ENCODE results near the gene GAPVD1. TPM values are rescaled to one million over a fixed set of nuclear protein-coding genes. Genes with fewer than 3 reads are reported as not detected.

The GAPVD1 gene
- total and polyA plus RNA-seq, 4 donors: 10.6 to 138 (median 35.2) TPM

DNA sequence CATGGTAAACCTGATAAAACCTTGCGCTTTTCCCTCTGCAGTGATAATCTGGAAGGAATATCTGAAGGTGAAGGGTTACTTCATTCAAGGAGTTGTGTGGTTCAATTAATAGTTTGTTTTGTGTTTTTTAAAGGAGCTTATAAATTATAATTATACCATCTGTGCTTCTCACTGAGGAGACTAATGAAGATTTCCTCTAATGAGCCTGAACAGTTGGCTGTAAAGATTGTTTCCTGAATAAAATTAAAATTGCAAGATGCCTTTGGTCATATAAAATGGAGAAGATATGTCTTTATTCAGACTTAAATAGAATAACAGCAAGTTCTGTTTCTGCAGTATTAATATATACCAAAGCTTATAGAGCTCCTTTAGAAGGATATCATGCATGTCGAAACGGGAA is 59.9 kb downstream of the GAPVD1 start:
- no peak overlapping the region for H3K9ac ChIP-seq (ENCODE audit: insufficient read depth in 1 of 2, low read length in 2 of 2)
- peaks cover 3 to 32% (median 21%) of the 10 kb centered on the region in 4 donors for H3K36me3 ChIP-seq (ENCODE audit: control insufficient read depth in 4 of 4, insufficient read depth in 4 of 4, low read length in 4 of 4)
- no peak overlapping the region for H3K4me3 ChIP-seq
- TF ChIP-seq, protein P1, sequence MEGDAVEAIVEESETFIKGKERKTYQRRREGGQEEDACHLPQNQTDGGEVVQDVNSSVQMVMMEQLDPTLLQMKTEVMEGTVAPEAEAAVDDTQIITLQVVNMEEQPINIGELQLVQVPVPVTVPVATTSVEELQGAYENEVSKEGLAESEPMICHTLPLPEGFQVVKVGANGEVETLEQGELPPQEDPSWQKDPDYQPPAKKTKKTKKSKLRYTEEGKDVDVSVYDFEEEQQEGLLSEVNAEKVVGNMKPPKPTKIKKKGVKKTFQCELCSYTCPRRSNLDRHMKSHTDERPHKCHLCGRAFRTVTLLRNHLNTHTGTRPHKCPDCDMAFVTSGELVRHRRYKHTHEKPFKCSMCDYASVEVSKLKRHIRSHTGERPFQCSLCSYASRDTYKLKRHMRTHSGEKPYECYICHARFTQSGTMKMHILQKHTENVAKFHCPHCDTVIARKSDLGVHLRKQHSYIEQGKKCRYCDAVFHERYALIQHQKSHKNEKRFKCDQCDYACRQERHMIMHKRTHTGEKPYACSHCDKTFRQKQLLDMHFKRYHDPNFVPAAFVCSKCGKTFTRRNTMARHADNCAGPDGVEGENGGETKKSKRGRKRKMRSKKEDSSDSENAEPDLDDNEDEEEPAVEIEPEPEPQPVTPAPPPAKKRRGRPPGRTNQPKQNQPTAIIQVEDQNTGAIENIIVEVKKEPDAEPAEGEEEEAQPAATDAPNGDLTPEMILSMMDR (IDR thresholded peaks at IDR 0.05; ENCODE audit: control extremely low read depth, extremely low read depth): no peak
- no peak overlapping the region for H3K27ac ChIP-seq (ENCODE audit: low read depth in 1 of 2, low read length in 1 of 2)
- ATAC-seq (ENCODE audit: insufficient read depth, low FRiP score) (no peak), DNase-seq (no peak)
- no peaks in the 10 kb centered on the region for H3K4me1 ChIP-seq (ENCODE audit: control insufficient read depth in 5 of 5, insufficient read depth in 5 of 5, low read length in 5 of 5)
- no peaks in the 10 kb centered on the region for H3K27me3 ChIP-seq (ENCODE audit: control insufficient read depth in 3 of 3, insufficient read depth in 3 of 3, low read length in 2 of 3)
- WGBS, 2 donors: 85 to 99% methylated on average over 3 of the region's 3 CpGs
- H3K9me3 ChIP-seq (ENCODE audit: control insufficient read depth in 4 of 4, insufficient read depth in 3 of 4, low read length in 3 of 4): peaks cover 0 to 3% (median 1%) of the 10 kb centered on the region in 4 donors

DNA sequence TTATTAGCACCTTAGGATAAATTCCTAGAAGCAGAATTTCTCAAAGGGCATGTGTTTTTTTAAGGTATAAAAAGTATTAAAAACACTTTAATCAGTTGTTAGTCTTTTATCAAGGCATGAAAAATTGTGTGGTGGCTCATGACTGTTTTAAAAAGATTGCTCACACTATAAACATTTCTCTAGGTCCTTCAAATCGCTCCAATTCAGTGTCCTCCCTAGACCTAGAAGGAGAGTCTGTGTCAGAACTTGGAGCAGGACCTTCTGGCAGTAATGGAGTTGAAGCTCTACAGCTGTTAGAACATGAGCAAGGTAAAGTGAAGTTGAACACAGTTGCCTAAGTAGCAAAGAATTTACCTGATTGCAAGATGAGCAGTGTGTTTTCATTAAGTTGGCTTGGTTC is 62.0 kb downstream of the GAPVD1 start:
- peaks cover 2 to 36% (median 12%) of the 10 kb centered on the region in 4 donors for H3K36me3 ChIP-seq (ENCODE audit: control insufficient read depth in 4 of 4, insufficient read depth in 4 of 4, low read length in 4 of 4)
- H3K4me3 ChIP-seq: no peak overlapping the region
- DNase-seq (no peak), ATAC-seq (ENCODE audit: insufficient read depth, low FRiP score) (no peak)
- TF ChIP-seq, protein P1 (IDR thresholded peaks at IDR 0.05; ENCODE audit: control extremely low read depth, extremely low read depth): no peak
- no peaks in the 10 kb centered on the region for H3K27me3 ChIP-seq (ENCODE audit: control insufficient read depth in 3 of 3, insufficient read depth in 3 of 3, low read length in 2 of 3)
- H3K9ac ChIP-seq (ENCODE audit: insufficient read depth in 1 of 2, low read length in 2 of 2): no peak overlapping the region
- H3K4me1 ChIP-seq (ENCODE audit: control insufficient read depth in 5 of 5, insufficient read depth in 5 of 5, low read length in 5 of 5): no peaks in the 10 kb centered on the region
- no peaks in the 10 kb centered on the region for H3K9me3 ChIP-seq (ENCODE audit: control insufficient read depth in 4 of 4, insufficient read depth in 3 of 4, low read length in 3 of 4)
- WGBS, 2 donors: 94 to 97% methylated on average over 1 of the region's 1 CpG
- H3K27ac ChIP-seq (ENCODE audit: low read depth in 1 of 2, low read length in 1 of 2): no peak overlapping the region

DNA sequence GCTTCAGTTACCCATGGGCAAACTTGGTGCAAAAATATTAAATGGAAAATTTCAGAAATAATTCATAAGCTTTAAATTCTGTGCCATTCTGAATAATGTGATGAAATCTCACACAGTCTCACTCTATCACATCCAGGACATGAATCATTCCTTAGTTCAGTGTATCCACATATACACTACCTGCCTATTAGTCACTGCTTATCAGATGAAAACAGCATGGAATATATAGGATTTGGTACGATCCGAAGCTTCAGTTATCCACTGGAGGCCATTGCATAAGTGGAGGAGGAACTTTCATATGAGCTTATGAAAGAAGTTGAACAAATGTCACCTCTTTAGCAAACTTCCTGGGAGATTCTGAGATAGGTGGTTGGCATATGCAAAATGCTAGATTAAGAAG is 64.2 kb downstream of the GAPVD1 start:
- Histone ChIP-seq H3K36me3 (ENCODE audit: control insufficient read depth in 4 of 4, insufficient read depth in 4 of 4, low read length in 4 of 4) (peaks cover 2 to 36% (median 19%) of the 10 kb centered on the region in 4 donors), H3K4me1 (ENCODE audit: control insufficient read depth in 5 of 5, insufficient read depth in 5 of 5, low read length in 5 of 5) (peaks cover 0 to 9% (median 2%) of the 10 kb centered on the region in 5 donors), H3K9ac (ENCODE audit: insufficient read depth in 1 of 2, low read length in 2 of 2) (no peak overlapping the region), H3K9me3 (ENCODE audit: control insufficient read depth in 4 of 4, insufficient read depth in 3 of 4, low read length in 3 of 4) (no peaks in the 10 kb centered on the region), H3K4me3 (no peak overlapping the region), H3K27me3 (ENCODE audit: control insufficient read depth in 3 of 3, insufficient read depth in 3 of 3, low read length in 2 of 3) (no peaks in the 10 kb centered on the region), H3K27ac (ENCODE audit: low read depth in 1 of 2, low read length in 1 of 2) (no peak overlapping the region)
- WGBS, 2 donors: 52 to 92% methylated on average over 2 of the region's 2 CpGs
- DNase-seq (no peak), ATAC-seq (ENCODE audit: insufficient read depth, low FRiP score) (no peak)
- TF ChIP-seq, protein P1 (IDR thresholded peaks at IDR 0.05; ENCODE audit: control extremely low read depth, extremely low read depth): no peak

DNA sequence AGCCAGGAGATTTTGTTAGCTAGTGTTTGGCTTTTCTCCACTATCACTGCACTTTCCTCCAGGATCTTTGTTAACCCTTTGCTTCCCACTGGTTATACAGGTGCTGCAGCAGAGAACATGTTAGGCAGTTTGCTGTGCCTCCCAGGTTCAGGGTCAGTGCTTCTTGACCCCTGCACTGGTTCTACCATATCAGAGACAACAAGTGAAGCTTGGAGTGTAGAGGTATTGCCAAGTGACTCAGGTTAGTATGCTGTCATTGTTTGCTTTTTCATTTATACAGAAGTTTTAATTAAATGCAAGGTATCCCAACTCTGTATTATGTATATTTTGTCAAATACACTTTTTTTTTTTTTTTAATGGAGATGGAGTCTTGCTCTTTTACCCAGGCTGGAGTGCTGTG is 68.4 kb downstream of the GAPVD1 start:
- peak overlapping the region in 1 of 2 donors; percentile 32 for H3K27ac ChIP-seq (ENCODE audit: low read depth in 1 of 2, low read length in 1 of 2)
- peaks cover 10 to 43% (median 33%) of the 10 kb centered on the region in 4 donors for H3K36me3 ChIP-seq (ENCODE audit: control insufficient read depth in 4 of 4, insufficient read depth in 4 of 4, low read length in 4 of 4)
- H3K4me3 ChIP-seq: no peak overlapping the region
- peaks cover 0 to 9% (median 2%) of the 10 kb centered on the region in 5 donors for H3K4me1 ChIP-seq (ENCODE audit: control insufficient read depth in 5 of 5, insufficient read depth in 5 of 5, low read length in 5 of 5)
- TF ChIP-seq, protein P1 (IDR thresholded peaks at IDR 0.05; ENCODE audit: control extremely low read depth, extremely low read depth): no peak
- no peaks in the 10 kb centered on the region for H3K27me3 ChIP-seq (ENCODE audit: control insufficient read depth in 3 of 3, insufficient read depth in 3 of 3, low read length in 2 of 3)
- ATAC-seq (ENCODE audit: insufficient read depth, low FRiP score): no peak
- H3K9ac ChIP-seq (ENCODE audit: insufficient read depth in 1 of 2, low read length in 2 of 2): no peak overlapping the region
- H3K9me3 ChIP-seq (ENCODE audit: control insufficient read depth in 4 of 4, insufficient read depth in 3 of 4, low read length in 3 of 4): no peaks in the 10 kb centered on the region
- DNase-seq: no peak
